ENCODE results near the gene NOC3L.

DNA sequence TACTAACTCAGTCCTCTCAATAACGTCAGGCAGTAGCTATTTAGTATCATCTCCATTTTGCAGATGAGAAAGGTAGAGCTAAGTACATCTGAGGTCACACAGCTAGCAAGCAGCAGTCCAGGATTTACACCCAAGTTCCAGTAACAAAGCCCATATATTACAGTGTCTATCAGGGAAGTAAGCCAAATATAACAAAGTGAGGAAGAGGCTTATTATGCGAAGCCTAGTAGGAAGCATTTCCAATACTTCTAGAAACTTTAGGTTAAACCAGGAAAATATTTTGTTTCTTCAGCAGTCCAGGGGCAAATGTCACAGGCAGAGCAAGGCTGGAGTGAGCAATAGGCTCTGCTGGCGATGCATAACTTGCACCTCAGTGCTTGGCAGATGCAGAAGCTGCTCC lies 53.9 kb downstream of the NOC3L start:
- TF ChIP-seq, protein P1, sequence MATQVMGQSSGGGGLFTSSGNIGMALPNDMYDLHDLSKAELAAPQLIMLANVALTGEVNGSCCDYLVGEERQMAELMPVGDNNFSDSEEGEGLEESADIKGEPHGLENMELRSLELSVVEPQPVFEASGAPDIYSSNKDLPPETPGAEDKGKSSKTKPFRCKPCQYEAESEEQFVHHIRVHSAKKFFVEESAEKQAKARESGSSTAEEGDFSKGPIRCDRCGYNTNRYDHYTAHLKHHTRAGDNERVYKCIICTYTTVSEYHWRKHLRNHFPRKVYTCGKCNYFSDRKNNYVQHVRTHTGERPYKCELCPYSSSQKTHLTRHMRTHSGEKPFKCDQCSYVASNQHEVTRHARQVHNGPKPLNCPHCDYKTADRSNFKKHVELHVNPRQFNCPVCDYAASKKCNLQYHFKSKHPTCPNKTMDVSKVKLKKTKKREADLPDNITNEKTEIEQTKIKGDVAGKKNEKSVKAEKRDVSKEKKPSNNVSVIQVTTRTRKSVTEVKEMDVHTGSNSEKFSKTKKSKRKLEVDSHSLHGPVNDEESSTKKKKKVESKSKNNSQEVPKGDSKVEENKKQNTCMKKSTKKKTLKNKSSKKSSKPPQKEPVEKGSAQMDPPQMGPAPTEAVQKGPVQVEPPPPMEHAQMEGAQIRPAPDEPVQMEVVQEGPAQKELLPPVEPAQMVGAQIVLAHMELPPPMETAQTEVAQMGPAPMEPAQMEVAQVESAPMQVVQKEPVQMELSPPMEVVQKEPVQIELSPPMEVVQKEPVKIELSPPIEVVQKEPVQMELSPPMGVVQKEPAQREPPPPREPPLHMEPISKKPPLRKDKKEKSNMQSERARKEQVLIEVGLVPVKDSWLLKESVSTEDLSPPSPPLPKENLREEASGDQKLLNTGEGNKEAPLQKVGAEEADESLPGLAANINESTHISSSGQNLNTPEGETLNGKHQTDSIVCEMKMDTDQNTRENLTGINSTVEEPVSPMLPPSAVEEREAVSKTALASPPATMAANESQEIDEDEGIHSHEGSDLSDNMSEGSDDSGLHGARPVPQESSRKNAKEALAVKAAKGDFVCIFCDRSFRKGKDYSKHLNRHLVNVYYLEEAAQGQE (IDR thresholded peaks at IDR 0.05; ENCODE audit: insufficient replicate concordance, low read depth) = no peak
- TF ChIP-seq POLR2AphosphoS5 (IDR thresholded peaks at IDR 0.05; ENCODE audit: low read depth) = no peak
- no peak for TF ChIP-seq CTCF (IDR thresholded peaks at IDR 0.05; ENCODE audit: insufficient read depth, low read length)
